Right lobe of liver (tissue), 4 donors: Measurements from ENCODE around the gene MBP.

Experiments used
- POLR2A ChIP-seq: fragments of 450-650 bp; IDR thresholded peaks from one replicate; pipeline ENCODE4 v1.6.1; 2017; ENCODE audit warnings: antibody characterized with exemption, mild to moderate bottlenecking
- TF ChIP-seq, protein P1 (sequence below), 4 donors: fragments of 200-600 bp in 3 of 4; fragments of 450-650 bp in 1 of 4; IDR thresholded peaks; one replicate each; pipeline versions ENCODE4 v1.5.1 to v1.8.0; 2016 to 2022; ENCODE audit warnings: antibody characterized with exemption in 4 of 4, mild to moderate bottlenecking in 2 of 4
- donor health status: DM: no; HTN: no; CAD: no.
- donor health status: DM: no; HTN: no; CAD: no.
- donor health status: DM: no; HTN: yes; CAD: no.

DNA sequence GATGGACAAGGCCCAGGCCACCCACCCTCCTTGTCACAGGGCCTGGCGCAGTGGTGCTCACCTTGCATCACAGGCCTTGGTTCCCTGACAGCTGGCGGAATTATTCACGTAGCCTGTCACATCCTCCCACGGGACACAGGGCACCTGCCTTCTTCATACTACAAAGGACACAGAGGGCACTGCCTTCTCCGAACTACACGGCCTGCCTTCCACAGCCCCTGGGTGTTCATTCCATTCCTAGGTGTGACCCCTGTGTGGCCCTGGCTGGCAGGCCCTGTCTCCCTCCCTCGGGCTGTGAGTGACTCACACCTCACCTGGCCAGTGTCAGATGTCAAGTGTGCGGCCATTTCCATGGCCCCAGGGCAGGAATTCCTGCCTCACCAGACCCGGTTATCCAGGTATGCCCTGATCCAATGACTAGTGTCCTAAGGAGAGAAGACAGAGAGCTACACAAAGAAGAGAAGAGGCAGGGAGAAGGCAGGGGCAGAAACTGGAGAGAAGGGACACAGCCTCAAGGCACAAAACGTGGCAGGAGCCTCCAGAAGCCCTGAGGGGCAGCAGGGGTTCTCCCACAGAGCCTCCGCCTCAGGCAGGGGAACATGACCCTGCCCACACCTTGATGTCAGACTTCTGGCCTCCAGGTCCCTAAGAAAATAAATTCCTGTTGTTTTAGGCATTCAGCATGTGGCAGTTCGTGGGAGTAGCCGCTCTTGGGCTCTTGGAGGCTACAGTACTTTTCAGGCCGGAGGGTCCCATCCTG, 43.4 kb downstream of the MBP start:
- TF ChIP-seq, protein P1, sequence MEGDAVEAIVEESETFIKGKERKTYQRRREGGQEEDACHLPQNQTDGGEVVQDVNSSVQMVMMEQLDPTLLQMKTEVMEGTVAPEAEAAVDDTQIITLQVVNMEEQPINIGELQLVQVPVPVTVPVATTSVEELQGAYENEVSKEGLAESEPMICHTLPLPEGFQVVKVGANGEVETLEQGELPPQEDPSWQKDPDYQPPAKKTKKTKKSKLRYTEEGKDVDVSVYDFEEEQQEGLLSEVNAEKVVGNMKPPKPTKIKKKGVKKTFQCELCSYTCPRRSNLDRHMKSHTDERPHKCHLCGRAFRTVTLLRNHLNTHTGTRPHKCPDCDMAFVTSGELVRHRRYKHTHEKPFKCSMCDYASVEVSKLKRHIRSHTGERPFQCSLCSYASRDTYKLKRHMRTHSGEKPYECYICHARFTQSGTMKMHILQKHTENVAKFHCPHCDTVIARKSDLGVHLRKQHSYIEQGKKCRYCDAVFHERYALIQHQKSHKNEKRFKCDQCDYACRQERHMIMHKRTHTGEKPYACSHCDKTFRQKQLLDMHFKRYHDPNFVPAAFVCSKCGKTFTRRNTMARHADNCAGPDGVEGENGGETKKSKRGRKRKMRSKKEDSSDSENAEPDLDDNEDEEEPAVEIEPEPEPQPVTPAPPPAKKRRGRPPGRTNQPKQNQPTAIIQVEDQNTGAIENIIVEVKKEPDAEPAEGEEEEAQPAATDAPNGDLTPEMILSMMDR (IDR thresholded peaks at IDR 0.05): no peak
- no peak for TF ChIP-seq POLR2A
